H1 (cell line): ENCODE results near the gene ZBTB40. TPM values are rescaled to one million over a fixed set of nuclear protein-coding genes. Genes with fewer than 3 reads are reported as not detected.

ENCODE experiments used
- CTCF ChIA-PET: fragments of 300-600 bp; sonication (Branson Sonifier 250); formaldehyde crosslinking; loops from one replicate; lab custom pipeline; 2021; ENCODE audit not compliant: partially characterized antibody; lab: Charles Lee
- POLR2A ChIA-PET: fragments of 300-600 bp; sonication (Branson Sonifier 250); formaldehyde crosslinking; loops from one replicate; lab custom pipeline; 2021; ENCODE audit warnings: inconsistent platforms; ENCODE audit not compliant: partially characterized antibody; lab: Charles Lee
- DNase-seq, 2 experiments: peaks; one replicate each; pipeline versions ENCODE4 v3.0.0 to v3.0.0-alpha.2; 2010 to 2022; ENCODE audit warnings: low spot score in 2 of 2, low read depth in 1 of 2, mixed read lengths in 1 of 2
- FAIRE-seq: peaks from 2 replicates; lab custom pipeline; 2011; peaks lifted over from hg19 to GRCh38; lab: Jason Lieb, UNC
- H2AFZ ChIP-seq: 2 replicates; pipeline ENCODE4 v1.8.1; 2012; ENCODE audit warnings: low read length, inconsistent platforms
- H2AK5ac ChIP-seq: 2 replicates; pipeline ENCODE4 v1.6.1; 2013; ENCODE audit warnings: low read depth, low read length
- H2BK120ac ChIP-seq: replicated peaks from 2 replicates; pipeline ENCODE3; 2013; ENCODE audit warnings: low read depth, low read length, inconsistent platforms
- H2BK12ac ChIP-seq: 2 replicates; pipeline ENCODE4 v1.6.1; 2013; ENCODE audit warnings: low read depth, low read length
- H2BK15ac ChIP-seq: 2 replicates; pipeline ENCODE4 v1.6.1; 2013; ENCODE audit warnings: low read length
- H2BK20ac ChIP-seq: 2 replicates; pipeline ENCODE4 v1.6.1; 2013; ENCODE audit warnings: low read length
- H2BK5ac ChIP-seq: 2 replicates; pipeline ENCODE4 v1.6.1; 2013; ENCODE audit warnings: low read depth, low read length
- H3K14ac ChIP-seq: 2 replicates; pipeline ENCODE4 v1.6.1; 2013; ENCODE audit warnings: inconsistent platforms; ENCODE audit not compliant: insufficient read length
- H3K18ac ChIP-seq: 2 replicates; pipeline ENCODE4 v1.6.1; 2013; ENCODE audit warnings: low read length; ENCODE audit errors: extremely low read depth
- H3K23ac ChIP-seq: 2 replicates; pipeline ENCODE4 v1.6.1; 2013; ENCODE audit warnings: inconsistent platforms; ENCODE audit not compliant: insufficient read length
- H3K23me2 ChIP-seq: 2 replicates; pipeline ENCODE4 v1.6.1; 2013; ENCODE audit warnings: low read depth, low read length
- H3K27ac ChIP-seq: 2 replicates; pipeline ENCODE4 v1.6.1; 2011; ENCODE audit warnings: low read depth, low read length, inconsistent platforms
- H3K27me3 ChIP-seq, 4 experiments: replicated peaks in 1 of 4; 1 replicate in 1 of 4; 2 replicates in 3 of 4; pipeline versions ENCODE4 v1.6.1 to v1.8.1; 2011 to 2013; ENCODE audit warnings: low read length in 3 of 4, mild to moderate bottlenecking in 3 of 4, inconsistent platforms in 2 of 4, mixed read lengths in 2 of 4, moderate library complexity in 1 of 4; ENCODE audit not compliant: control insufficient read depth in 3 of 4, insufficient read depth in 3 of 4; ENCODE audit errors: extremely low read depth in 1 of 4
- H3K36me3 ChIP-seq, 4 experiments: 2 replicates each; pipeline versions ENCODE4 v1.6.1 to v1.8.1; 2011 to 2013; ENCODE audit warnings: mild to moderate bottlenecking in 4 of 4, low read length in 3 of 4, moderate library complexity in 2 of 4, control low read depth in 1 of 4, inconsistent platforms in 1 of 4; ENCODE audit not compliant: insufficient read depth in 4 of 4, control insufficient read depth in 2 of 4
- H3K4ac ChIP-seq: replicated peaks from 2 replicates; pipeline ENCODE3; 2013; ENCODE audit warnings: low read length, low read depth, mixed read lengths, inconsistent platforms; ENCODE audit not compliant: insufficient read length
- H3K4me1 ChIP-seq, 4 experiments: replicated peaks in 1 of 4; 1 replicate in 1 of 4; 2 replicates in 3 of 4; pipeline versions ENCODE4 v1.6.1 to v1.8.1; 2011 to 2013; ENCODE audit warnings: low read length in 3 of 4, inconsistent platforms in 2 of 4, mixed read lengths in 1 of 4; ENCODE audit not compliant: insufficient read depth in 4 of 4, control insufficient read depth in 3 of 4
- H3K4me2 ChIP-seq, 2 experiments: 2 replicates each; pipeline versions ENCODE4 v1.6.1 to v1.8.1; 2011 to 2013; ENCODE audit warnings: low read depth in 2 of 2, low read length in 2 of 2, control low read depth in 1 of 2, inconsistent platforms in 1 of 2, mild to moderate bottlenecking in 1 of 2; ENCODE audit not compliant: insufficient read depth in 1 of 2
- H3K4me3 ChIP-seq, 4 experiments: fragments of 200-600, 300-600 bp in 1 of 4; sonication (generic), shearing (Covaris generic), sonication (Bioruptor Twin) in 1 of 4; 2 replicates each; pipeline versions ENCODE4 v1.5.1 to v1.8.1; 2011 to 2016; ENCODE audit warnings: low read length in 4 of 4, low read depth in 3 of 4, control low read depth in 2 of 4, inconsistent platforms in 2 of 4, mild to moderate bottlenecking in 2 of 4, mixed read lengths in 1 of 4, moderate library complexity in 1 of 4; ENCODE audit not compliant: insufficient read depth in 2 of 4; ENCODE audit errors: extremely low read depth in 1 of 4
- H3K56ac ChIP-seq: replicated peaks from 2 replicates; pipeline ENCODE3; 2013; ENCODE audit warnings: low read depth, mild to moderate bottlenecking, mixed read lengths, low read length, inconsistent platforms; ENCODE audit not compliant: insufficient read length
- H3K79me1 ChIP-seq: 2 replicates; pipeline ENCODE4 v1.6.1; 2013; ENCODE audit warnings: low read depth, low read length, control low read depth
- H3K79me2 ChIP-seq, 2 experiments: 2 replicates each; pipeline versions ENCODE4 v1.6.1 to v1.8.1; 2012 to 2013; ENCODE audit warnings: low read length in 2 of 2, mild to moderate bottlenecking in 2 of 2, inconsistent platforms in 1 of 2; ENCODE audit not compliant: insufficient read depth in 2 of 2, control insufficient read depth in 1 of 2
- H3K9ac ChIP-seq, 4 experiments: replicated peaks in 1 of 4; 1 replicate in 1 of 4; 2 replicates in 3 of 4; pipeline versions ENCODE4 v1.6.1 to v1.8.1; 2011 to 2013; ENCODE audit warnings: low read depth in 3 of 4, low read length in 3 of 4, control low read depth in 2 of 4, mild to moderate bottlenecking in 2 of 4, moderate library complexity in 2 of 4, inconsistent platforms in 1 of 4; ENCODE audit errors: extremely low read depth in 1 of 4
- H3K9me3 ChIP-seq, 2 experiments: 2 replicates each; pipeline versions ENCODE4 v1.6.1 to v1.8.1; 2012 to 2013; ENCODE audit warnings: mild to moderate bottlenecking in 2 of 2, moderate library complexity in 2 of 2, control low read depth in 1 of 2, inconsistent platforms in 1 of 2, low read depth in 1 of 2, low read length in 1 of 2, mixed read lengths in 1 of 2; ENCODE audit not compliant: insufficient read depth in 2 of 2
- H4K20me1 ChIP-seq, 2 experiments: replicated peaks in 1 of 2; 2 replicates each; pipeline versions ENCODE3 to v1.8.1; 2011 to 2013; ENCODE audit warnings: inconsistent platforms in 2 of 2, low read length in 2 of 2, mild to moderate bottlenecking in 1 of 2; ENCODE audit not compliant: insufficient read depth in 2 of 2, control insufficient read depth in 1 of 2
- H4K5ac ChIP-seq: 2 replicates; pipeline ENCODE4 v1.6.1; 2013; ENCODE audit warnings: low read length, low read depth, mixed read lengths, inconsistent platforms; ENCODE audit not compliant: insufficient read length
- H4K8ac ChIP-seq: 2 replicates; pipeline ENCODE4 v1.8.0; 2013; ENCODE audit warnings: mild to moderate bottlenecking, moderate library complexity, low read length, inconsistent platforms; ENCODE audit not compliant: insufficient read depth; ENCODE audit errors: extremely low read depth
- H4K91ac ChIP-seq: replicated peaks from 2 replicates; pipeline ENCODE3; 2013; ENCODE audit warnings: low read length, mixed read lengths, inconsistent platforms; ENCODE audit not compliant: insufficient read length
- BRCA1 ChIP-seq: IDR thresholded peaks from 2 replicates; pipeline ENCODE4 v1.6.1; 2012; ENCODE audit warnings: low read depth, low read length, improper control_type of control experiment
- CREB1 ChIP-seq: IDR thresholded peaks from 2 replicates; pipeline ENCODE4 v1.6.1; 2012; ENCODE audit warnings: inconsistent platforms
- JUN ChIP-seq: IDR thresholded peaks from 2 replicates; pipeline ENCODE4 v1.6.1; 2011; ENCODE audit warnings: low read depth, mild to moderate bottlenecking, improper control_type of control experiment, low read length
- PHF8 ChIP-seq: fragments of 200-600 bp; sonication (generic); conservative IDR thresholded peaks from 2 replicates; pipeline ENCODE4 v1.7.1; 2012; ENCODE audit warnings: low read depth, mild to moderate bottlenecking, inconsistent platforms, low read length, moderate library complexity
- POLR2AphosphoS5 ChIP-seq: IDR thresholded peaks from 2 replicates; pipeline ENCODE4 v1.6.1; 2011; ENCODE audit warnings: low read depth, low read length
- RBBP5 ChIP-seq: IDR thresholded peaks from 2 replicates; pipeline ENCODE4 v1.7.1; 2012; ENCODE audit warnings: low read depth, mild to moderate bottlenecking, inconsistent platforms, low read length, moderate library complexity, borderline replicate concordance
- SIN3A ChIP-seq, 2 experiments: IDR thresholded peaks in 1 of 2; conservative IDR thresholded peaks in 1 of 2; 2 replicates each; pipeline ENCODE4 v1.6.1; 2011 to 2012; ENCODE audit warnings: low read length in 2 of 2, improper control_type of control experiment in 1 of 2, low read depth in 1 of 2, mild to moderate bottlenecking in 1 of 2
- SIX5 ChIP-seq: IDR thresholded peaks from 2 replicates; pipeline ENCODE4 v1.6.1; 2011; ENCODE audit warnings: mild to moderate bottlenecking, low read depth, low read length
- SP1 ChIP-seq: IDR thresholded peaks from 2 replicates; pipeline ENCODE4 v1.6.1; 2011; ENCODE audit warnings: low read depth, low read length
- SUZ12 ChIP-seq: fragments of 200-600 bp; sonication (generic); IDR thresholded peaks from 2 replicates; pipeline ENCODE4 v1.6.1; 2012; ENCODE audit warnings: mild to moderate bottlenecking, inconsistent platforms, low read length, moderate library complexity, mixed read lengths
- YY1 ChIP-seq: IDR thresholded peaks from 2 replicates; pipeline ENCODE4 v1.6.1; 2011; ENCODE audit warnings: low read depth, mild to moderate bottlenecking, low read length
- WGBS, 2 experiments: shearing (Covaris generic) in 1 of 2; methylation state at CpG; one replicate each; pipeline versions ENCODE4 v1.1.6 to v1.1.7; 2013 to 2015; ENCODE audit warnings: low lambda C conversion rate in 2 of 2, mixed read lengths in 2 of 2, inconsistent platforms in 1 of 2, low coverage in 1 of 2, missing lambda C conversion rate in 1 of 2; ENCODE audit not compliant: insufficient replicate concordance in 2 of 2, insufficient coverage in 1 of 2, insufficient read length in 1 of 2; ENCODE audit errors: extremely low coverage in 1 of 2, missing lambda C conversion rate in 1 of 2; 5-methylcytosine and 5-hydroxymethylcytosine counted together
- polyA plus RNA-seq, 7 experiments: library from polyadenylated mRNA; depleted of rRNA in 3 of 7; stranded (reverse) in 5 of 7; unstranded in 2 of 7; fragments of >200 nt in 5 of 7; fragments of 200-250 nt in 2 of 7; gene quantifications; 1 replicate in 5 of 7; 2 replicates in 1 of 7; 4 replicates in 1 of 7; pipeline versions ENCODE4 v1.2.1 to v1.2.3, GENCODE V29; 2011 to 2013; ENCODE audit warnings: missing spikeins in 2 of 7, mixed read lengths in 2 of 7
- total RNA-seq: library from RNA; stranded (reverse); fragmentation: NEBNext Ultra II Directional; extraction: Animal tissue kit (Norgen Biotek cat#: 25700); gene quantifications from 2 replicates; pipeline ENCODE4 v1.2.1, GENCODE V29; 2021
- TF ChIP-seq, protein P1 (sequence below): IDR thresholded peaks from 2 replicates; pipeline ENCODE4 v1.6.1; 2012; ENCODE audit warnings: low read length, inconsistent platforms
- TF ChIP-seq, protein P2 (sequence below): IDR thresholded peaks from 2 replicates; pipeline ENCODE4 v1.6.1; 2011; ENCODE audit warnings: low read depth, mild to moderate bottlenecking, low read length; ENCODE audit not compliant: insufficient read depth

Gene ZBTB40
- total and polyA plus RNA-seq, 2 of the 8 experiments (the other 6 are each of a cell fraction or from before 2014, with no cell fraction given), result 3.1 to 19.3 TPM

DNA sequence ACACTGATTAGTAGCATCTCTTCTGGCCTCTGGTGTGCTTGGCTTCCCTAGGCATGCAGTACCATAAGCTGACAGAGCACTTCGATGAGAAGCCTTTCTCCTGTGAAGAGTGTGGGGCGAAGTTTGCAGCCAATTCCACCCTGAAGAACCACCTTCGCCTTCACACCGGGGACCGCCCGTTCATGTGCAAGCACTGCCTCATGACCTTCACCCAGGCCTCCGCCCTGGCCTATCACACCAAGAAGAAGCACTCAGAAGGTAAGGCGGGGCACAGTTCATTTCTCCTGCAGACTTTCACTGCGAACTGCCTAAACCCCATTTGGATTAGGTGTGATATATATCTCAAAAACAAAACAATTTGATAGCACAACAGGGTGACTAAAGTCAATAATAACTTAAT lies 61.2 kb downstream of the ZBTB40 start:
- no peak overlapping the region for H4K5ac ChIP-seq
- no peak overlapping the region for H3K56ac ChIP-seq
- H3K79me1 ChIP-seq, result no peaks in the 10 kb centered on the region
- 88% methylated on average over 9 of the region's 9 CpGs; no CpG with 5 or more reads in 1 of the 2 experiments for WGBS, 2 experiments
- H2BK120ac ChIP-seq, result no peak overlapping the region
- no peak overlapping the region for H2AFZ ChIP-seq
- no peaks in the 10 kb centered on the region for H3K4me1 ChIP-seq
- H3K79me2 ChIP-seq, result no peaks in the 10 kb centered on the region
- no peak overlapping the region for H2BK20ac ChIP-seq
- no peak overlapping the region for H3K18ac ChIP-seq
- H3K9me3 ChIP-seq, result no peaks in the 10 kb centered on the region
- ChIA-PET POLR2A (no interaction called here), CTCF (interaction anchor here (0.9 to 1.4 kb wide), 6 partner anchors 12 to 161 kb away, joined by 3 to 8 read pairs (median 3); no protein-coding TSS in a partner anchor)
- H3K27ac ChIP-seq, result no peak overlapping the region
- no peak overlapping the region for H3K4me2 ChIP-seq
- no peak overlapping the region for H4K8ac ChIP-seq
- DNase-seq (no peak), FAIRE-seq (no peak)
- H3K23me2 ChIP-seq, result no peaks in the 10 kb centered on the region
- peaks cover 4 to 46% (median 28%) of the 10 kb centered on the region in 4 experiments; a peak in 7 of 8 replicates for H3K36me3 ChIP-seq
- no peak overlapping the region for H4K91ac ChIP-seq
- H2BK5ac ChIP-seq, result no peak overlapping the region
- no peak overlapping the region for H2AK5ac ChIP-seq
- no peak overlapping the region for H2BK12ac ChIP-seq
- H2BK15ac ChIP-seq, result no peak overlapping the region
- no peak overlapping the region for H3K9ac ChIP-seq
- H3K14ac ChIP-seq, result no peak overlapping the region
- H4K20me1 ChIP-seq, result peaks cover 0 to 5% of the 10 kb centered on the region in 2 experiments
- H3K23ac ChIP-seq, result no peak overlapping the region
- no peak overlapping the region for H3K4ac ChIP-seq
- no peak overlapping the region for H3K4me3 ChIP-seq
- no peaks in the 10 kb centered on the region for H3K27me3 ChIP-seq
- TF ChIP-seq JUN, result no peak
- no peak for TF ChIP-seq POLR2AphosphoS5
- no peak for TF ChIP-seq SIX5
- TF ChIP-seq, protein P1, sequence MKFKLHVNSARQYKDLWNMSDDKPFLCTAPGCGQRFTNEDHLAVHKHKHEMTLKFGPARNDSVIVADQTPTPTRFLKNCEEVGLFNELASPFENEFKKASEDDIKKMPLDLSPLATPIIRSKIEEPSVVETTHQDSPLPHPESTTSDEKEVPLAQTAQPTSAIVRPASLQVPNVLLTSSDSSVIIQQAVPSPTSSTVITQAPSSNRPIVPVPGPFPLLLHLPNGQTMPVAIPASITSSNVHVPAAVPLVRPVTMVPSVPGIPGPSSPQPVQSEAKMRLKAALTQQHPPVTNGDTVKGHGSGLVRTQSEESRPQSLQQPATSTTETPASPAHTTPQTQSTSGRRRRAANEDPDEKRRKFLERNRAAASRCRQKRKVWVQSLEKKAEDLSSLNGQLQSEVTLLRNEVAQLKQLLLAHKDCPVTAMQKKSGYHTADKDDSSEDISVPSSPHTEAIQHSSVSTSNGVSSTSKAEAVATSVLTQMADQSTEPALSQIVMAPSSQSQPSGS, result no peak
- no peak for TF ChIP-seq SIN3A (conservative IDR thresholded peaks at IDR 0.05 in 1 of 2, IDR thresholded peaks at IDR 0.05 in 1 of 2; ENCODE audit: low read depth in 1 of 2, low read length in 2 of 2)
- no peak for TF ChIP-seq YY1
- TF ChIP-seq SUZ12, result no peak
- no peak for TF ChIP-seq BRCA1
- no peak for TF ChIP-seq CREB1
- TF ChIP-seq, protein P2, sequence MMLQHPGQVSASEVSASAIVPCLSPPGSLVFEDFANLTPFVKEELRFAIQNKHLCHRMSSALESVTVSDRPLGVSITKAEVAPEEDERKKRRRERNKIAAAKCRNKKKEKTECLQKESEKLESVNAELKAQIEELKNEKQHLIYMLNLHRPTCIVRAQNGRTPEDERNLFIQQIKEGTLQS, result no peak
- no peak for TF ChIP-seq SP1
- no peak for TF ChIP-seq PHF8
- TF ChIP-seq RBBP5, result no peak
